Prostate gland (tissue), 2 donors: ENCODE measurements around the gene ACTL8. TPM values are rescaled to one million over a fixed set of nuclear protein-coding genes. Genes with fewer than 3 reads are reported as not detected.

Experiments used
- DNase-seq: peaks from one replicate; pipeline ENCODE4 v3.0.0-alpha.2; 2019; ENCODE audit warnings: low spot score
- H3K27ac ChIP-seq, 2 donors: fragments of 200-600 bp; sonication (generic); 2 replicates each; pipeline ENCODE4 v1.5.1; 2017 to 2019
- H3K27me3 ChIP-seq: fragments of 200-600 bp; sonication (generic); replicated peaks from 2 replicates; pipeline ENCODE4 v1.5.1; 2019; ENCODE audit not compliant: insufficient read depth
- H3K36me3 ChIP-seq, 2 donors: fragments of 200-600 bp; sonication (generic); 1 replicate in 1 of 2; 2 replicates in 1 of 2; pipeline versions ENCODE4 v1.5.1 to v1.8.1; 2017 to 2019
- H3K4me1 ChIP-seq: fragments of 200-600 bp; sonication (generic); replicated peaks from 2 replicates; pipeline ENCODE4 v1.5.1; 2019
- H3K4me3 ChIP-seq, 2 donors: fragments of 200-600 bp; sonication (generic); 2 replicates each; pipeline ENCODE4 v1.5.1; 2017 to 2019
- H3K9me3 ChIP-seq: fragments of 200-600 bp; sonication (generic); 2 replicates; pipeline ENCODE4 v1.5.1; 2017
- POLR2A ChIP-seq: fragments of 450-650 bp; IDR thresholded peaks from one replicate; pipeline ENCODE4 v1.6.1; 2016; ENCODE audit warnings: antibody characterized with exemption, mild to moderate bottlenecking
- POLR2AphosphoS5 ChIP-seq: sonication (generic); formaldehyde crosslinking; IDR thresholded peaks from one replicate; pipeline ENCODE4 v1.6.1; 2017; ENCODE audit warnings: antibody characterized with exemption
- WGBS: methylation state at CpG from one replicate; pipeline ENCODE4 v1.1.5; 2018; 5-methylcytosine and 5-hydroxymethylcytosine counted together
- intact Hi-C: fragments of 100-400 bp; cut with DNase I; formaldehyde crosslinking; loops from one replicate; pipeline ENCODE4 v1.14.2; 2022
- total RNA-seq, 2 donors: library from RNA; depleted of rRNA; stranded (reverse); fragments of >200 nt; gene quantifications; one replicate each; pipeline ENCODE4 v1.1.0, GENCODE V29; 2016
- TF ChIP-seq, protein P1 (sequence below), 4 experiments: fragments of 200-600 bp in 2 of 4; fragments of 450-650 bp in 2 of 4; sonication (generic) in 2 of 4; IDR thresholded peaks; 1 replicate in 3 of 4; 2 replicates in 1 of 4; pipeline ENCODE4 v1.5.1; 2016 to 2019; ENCODE audit warnings: antibody characterized with exemption in 4 of 4, mild to moderate bottlenecking in 2 of 4, moderate library complexity in 2 of 4

The ACTL8 gene
- total RNA-seq, 2 donors from 2014 or later: 5.9 TPM; not detected in 1

DNA sequence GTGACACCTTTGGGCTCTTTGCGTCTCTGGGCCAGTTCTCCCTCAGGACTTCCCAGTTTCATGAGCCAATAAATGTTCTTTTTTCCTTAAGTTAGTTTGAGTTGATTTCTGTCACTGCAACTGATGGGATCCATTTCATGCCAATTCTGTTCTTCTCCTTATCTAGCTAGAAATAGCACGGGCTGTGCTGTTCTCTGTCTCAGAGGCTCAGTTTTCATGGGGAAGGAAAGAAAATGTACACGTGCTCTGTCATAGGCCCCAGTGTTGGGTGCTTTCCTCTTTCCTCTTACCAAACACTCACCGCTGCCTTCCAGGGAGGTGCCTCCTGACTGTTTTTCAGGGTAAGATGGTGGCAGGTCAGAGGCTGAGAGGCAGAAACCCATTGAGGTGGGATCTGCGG lies 43.2 kb upstream of the ACTL8 start:
- Histone ChIP-seq H3K4me3 (no peak overlapping the region), H3K9me3 (no peaks in the 10 kb centered on the region), H3K4me1 (no peaks in the 10 kb centered on the region), H3K36me3 (no peaks in the 10 kb centered on the region), H3K27me3 (peaks cover under 1% of the 10 kb centered on the region), H3K27ac (no peak overlapping the region)
- 82% methylated on average over 5 of the region's 5 CpGs for WGBS
- TF ChIP-seq, protein P1, sequence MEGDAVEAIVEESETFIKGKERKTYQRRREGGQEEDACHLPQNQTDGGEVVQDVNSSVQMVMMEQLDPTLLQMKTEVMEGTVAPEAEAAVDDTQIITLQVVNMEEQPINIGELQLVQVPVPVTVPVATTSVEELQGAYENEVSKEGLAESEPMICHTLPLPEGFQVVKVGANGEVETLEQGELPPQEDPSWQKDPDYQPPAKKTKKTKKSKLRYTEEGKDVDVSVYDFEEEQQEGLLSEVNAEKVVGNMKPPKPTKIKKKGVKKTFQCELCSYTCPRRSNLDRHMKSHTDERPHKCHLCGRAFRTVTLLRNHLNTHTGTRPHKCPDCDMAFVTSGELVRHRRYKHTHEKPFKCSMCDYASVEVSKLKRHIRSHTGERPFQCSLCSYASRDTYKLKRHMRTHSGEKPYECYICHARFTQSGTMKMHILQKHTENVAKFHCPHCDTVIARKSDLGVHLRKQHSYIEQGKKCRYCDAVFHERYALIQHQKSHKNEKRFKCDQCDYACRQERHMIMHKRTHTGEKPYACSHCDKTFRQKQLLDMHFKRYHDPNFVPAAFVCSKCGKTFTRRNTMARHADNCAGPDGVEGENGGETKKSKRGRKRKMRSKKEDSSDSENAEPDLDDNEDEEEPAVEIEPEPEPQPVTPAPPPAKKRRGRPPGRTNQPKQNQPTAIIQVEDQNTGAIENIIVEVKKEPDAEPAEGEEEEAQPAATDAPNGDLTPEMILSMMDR (IDR thresholded peaks at IDR 0.05): no peak
- TF ChIP-seq POLR2AphosphoS5 (no peak), POLR2A (no peak)
- intact Hi-C loops: no loop called here
- no peak for DNase-seq

DNA sequence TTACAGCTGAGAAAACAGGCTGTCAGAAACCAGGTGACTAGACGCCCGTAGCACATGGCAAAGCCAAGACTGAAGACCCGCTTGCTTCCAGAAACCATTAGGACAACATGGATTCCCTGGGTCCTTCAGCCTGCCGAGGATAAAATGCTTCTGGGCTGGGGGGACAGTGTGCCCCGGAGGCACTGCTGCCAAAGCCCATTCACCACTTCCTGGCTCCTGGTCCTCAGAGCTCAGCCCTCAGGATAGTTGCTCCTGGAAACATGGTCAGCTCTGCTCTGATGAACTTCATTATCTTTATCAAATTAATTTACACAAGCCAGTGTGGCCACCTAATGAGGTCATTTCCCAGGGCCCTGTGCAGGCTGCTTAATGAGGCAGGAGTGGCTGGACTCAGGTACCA lies 41.1 kb upstream of the ACTL8 start:
- Histone ChIP-seq H3K4me3 (no peak overlapping the region), H3K27me3 (no peaks in the 10 kb centered on the region), H3K4me1 (no peaks in the 10 kb centered on the region), H3K36me3 (no peaks in the 10 kb centered on the region), H3K9me3 (no peaks in the 10 kb centered on the region), H3K27ac (no peak overlapping the region)
- TF ChIP-seq POLR2AphosphoS5 (no peak), POLR2A (no peak)
- TF ChIP-seq, protein P1 (IDR thresholded peaks at IDR 0.05): no peak
- DNase-seq: no peak
- intact Hi-C loops: no loop called here
- WGBS: 74% methylated on average over 5 of the region's 5 CpGs

DNA sequence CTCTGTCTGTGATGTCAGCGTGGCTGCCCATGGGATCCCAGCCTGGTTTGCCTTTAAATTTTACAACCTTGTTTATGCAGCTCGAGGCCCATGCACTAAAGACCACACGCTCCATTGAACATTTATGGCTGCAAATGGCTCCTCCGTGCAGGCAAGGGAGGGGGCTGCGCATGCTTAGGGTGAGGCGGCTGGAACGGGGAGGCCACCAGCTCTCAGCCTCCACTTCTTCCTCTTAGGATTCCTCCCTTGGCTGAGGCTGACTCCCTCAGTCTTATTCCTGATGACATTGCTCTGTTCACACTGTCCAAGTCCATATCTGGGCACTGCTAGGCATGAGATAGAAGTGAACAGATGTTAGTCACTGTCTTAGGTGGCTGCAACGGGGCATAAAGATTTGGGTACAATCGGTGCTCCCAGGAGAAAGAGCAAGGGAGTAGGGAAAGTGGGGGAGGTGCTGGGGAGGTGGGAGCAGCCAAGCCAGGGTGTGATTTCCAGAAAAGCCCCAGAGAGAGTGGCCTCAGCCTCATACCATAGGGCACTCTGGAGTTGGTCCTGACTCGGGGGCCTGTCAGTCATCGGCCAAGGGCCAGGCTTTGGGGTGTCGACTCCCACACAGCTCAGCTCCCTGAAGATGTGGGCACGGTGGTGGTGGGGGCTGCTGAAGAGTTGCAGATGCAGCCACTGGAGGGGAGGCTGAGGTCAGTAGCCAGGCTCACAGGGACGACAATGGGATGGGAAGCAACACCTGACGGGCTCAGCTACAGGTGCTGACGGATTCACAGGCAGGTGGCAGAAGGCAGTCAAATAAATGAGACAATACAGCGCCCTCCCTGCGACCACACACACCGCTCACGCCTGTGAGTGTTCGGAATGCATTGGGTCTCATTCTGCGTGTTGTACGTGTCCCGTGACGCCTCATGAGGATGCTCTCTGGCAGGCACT lies 37.3 kb upstream of the ACTL8 start:
- Histone ChIP-seq H3K4me1 (no peaks in the 10 kb centered on the region), H3K4me3 (no peak overlapping the region), H3K27ac (no peak overlapping the region), H3K27me3 (no peaks in the 10 kb centered on the region), H3K36me3 (no peaks in the 10 kb centered on the region), H3K9me3 (no peaks in the 10 kb centered on the region)
- no peak for DNase-seq
- 56% methylated on average over 25 of the region's 25 CpGs for WGBS
- intact Hi-C loops: no loop called here
- TF ChIP-seq, protein P1 (IDR thresholded peaks at IDR 0.05): no peak
- TF ChIP-seq POLR2A (no peak), POLR2AphosphoS5 (no peak)

DNA sequence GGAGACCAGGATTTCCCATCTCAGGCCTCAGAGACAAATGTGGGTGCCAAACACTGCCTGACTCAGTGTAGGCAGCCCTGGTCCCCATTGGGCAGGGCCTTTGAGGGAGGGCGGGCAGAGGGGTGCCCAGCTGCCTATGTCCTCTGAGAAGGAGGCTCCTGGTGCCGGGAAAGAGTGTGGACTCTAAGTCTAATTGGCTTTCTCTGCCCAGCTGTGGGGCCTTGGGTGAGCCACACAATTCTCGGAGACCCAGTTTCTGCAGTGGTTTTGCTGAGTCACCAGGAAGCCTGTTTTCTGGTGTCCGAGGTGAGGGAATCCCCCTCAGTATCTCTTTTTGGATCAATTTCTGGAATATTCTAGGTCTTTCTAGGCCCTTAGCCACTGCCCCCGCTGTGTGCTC lies 35.3 kb upstream of the ACTL8 start:
- H3K27ac ChIP-seq: no peak overlapping the region
- H3K4me1 ChIP-seq: no peaks in the 10 kb centered on the region
- H3K9me3 ChIP-seq: no peaks in the 10 kb centered on the region
- H3K4me3 ChIP-seq: no peak overlapping the region
- intact Hi-C loops: no loop called here
- no peaks in the 10 kb centered on the region for H3K27me3 ChIP-seq
- WGBS: 82% methylated on average over 5 of the region's 5 CpGs
- TF ChIP-seq POLR2A: no peak
- no peak for TF ChIP-seq POLR2AphosphoS5
- TF ChIP-seq, protein P1 (IDR thresholded peaks at IDR 0.05): no peak
- DNase-seq: no peak
- H3K36me3 ChIP-seq: no peaks in the 10 kb centered on the region

DNA sequence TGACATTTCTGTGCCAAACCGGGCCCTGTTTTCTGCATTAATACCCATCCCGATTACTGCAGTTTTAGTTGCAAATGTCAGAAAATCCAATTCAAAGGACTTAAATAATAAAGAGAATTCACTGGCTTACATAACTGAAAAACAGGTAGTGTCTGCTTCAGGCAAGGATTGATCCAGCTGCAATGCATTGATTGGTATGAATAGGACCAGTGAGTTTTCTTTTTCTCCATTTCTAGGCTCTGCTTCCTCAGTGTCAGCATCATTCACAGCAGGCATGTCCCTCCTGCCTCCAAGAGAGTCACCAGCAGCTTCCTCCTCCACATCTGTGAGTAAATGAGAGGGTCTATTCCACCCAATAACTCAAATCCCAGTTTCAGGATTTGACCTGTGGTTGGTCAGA lies 33.7 kb upstream of the ACTL8 start:
- TF ChIP-seq POLR2AphosphoS5 (no peak), POLR2A (no peak)
- TF ChIP-seq, protein P1 (IDR thresholded peaks at IDR 0.05): no peak
- intact Hi-C loops: no loop called here
- no peak for DNase-seq
- Histone ChIP-seq H3K27ac (no peak overlapping the region), H3K9me3 (no peaks in the 10 kb centered on the region), H3K4me3 (no peak overlapping the region), H3K27me3 (no peaks in the 10 kb centered on the region), H3K36me3 (no peaks in the 10 kb centered on the region), H3K4me1 (no peaks in the 10 kb centered on the region)
- whole genome bisulfite sequencing: 100% methylated on average over 2 of the region's 2 CpGs
